Peyer's patch (tissue), 4 donors: ENCODE measurements around the gene UST. TPM values are rescaled to one million over a fixed set of nuclear protein-coding genes. Genes with fewer than 3 reads are reported as not detected.

ENCODE experiments used
- DNase-seq, 3 donors: peaks; one replicate each; pipeline ENCODE4 v3.0.0-alpha.2; 2017 to 2019
- H3K27ac ChIP-seq, 4 donors: fragments of 200-600 bp; sonication (generic); one replicate each; pipeline ENCODE4 v1.5.1; 2016 to 2019
- H3K27me3 ChIP-seq, 2 donors: fragments of 200-600 bp; sonication (generic); one replicate each; pipeline ENCODE4 v1.5.1; 2019
- H3K36me3 ChIP-seq, 3 donors: fragments of 200-600 bp; sonication (generic); one replicate each; pipeline ENCODE4 v1.5.1; 2016 to 2019
- H3K4me1 ChIP-seq, 4 donors: fragments of 200-600 bp; sonication (generic); one replicate each; pipeline ENCODE4 v1.5.1; 2016 to 2019
- H3K4me3 ChIP-seq, 4 donors: fragments of 200-600 bp; sonication (generic); 1 replicate in 3 of 4; 2 replicates in 1 of 4; pipeline ENCODE4 v1.5.1; 2016 to 2019; ENCODE audit warnings: mild to moderate bottlenecking in 1 of 4
- H3K9me3 ChIP-seq, 4 donors: fragments of 200-600 bp; sonication (generic); one replicate each; pipeline ENCODE4 v1.5.1; 2016 to 2019; ENCODE audit warnings: mild to moderate bottlenecking in 1 of 4
- POLR2A ChIP-seq, 2 donors: fragments of 450-650 bp; IDR thresholded peaks; one replicate each; pipeline ENCODE4 v1.5.1; 2017; ENCODE audit warnings: antibody characterized with exemption in 2 of 2, mild to moderate bottlenecking in 2 of 2, moderate library complexity in 2 of 2
- total RNA-seq, 4 donors: library from RNA; depleted of rRNA; stranded (reverse); fragments of >200 nt; gene quantifications; one replicate each; pipeline ENCODE4 v1.1.0, GENCODE V29; 2016
- TF ChIP-seq, protein P1 (sequence below), 6 experiments: fragments of 450-650 bp in 4 of 6; fragments of 200-600 bp in 2 of 6; sonication (generic) in 1 of 6; IDR thresholded peaks; one replicate each; pipeline ENCODE4 v1.5.1; 2017 to 2019; ENCODE audit warnings: antibody characterized with exemption in 6 of 6, mild to moderate bottlenecking in 3 of 6, moderate library complexity in 1 of 6

Gene UST
- total RNA-seq, 4 donors from 2014 or later, result 3.0 to 37.1 (median 4.6) TPM

DNA sequence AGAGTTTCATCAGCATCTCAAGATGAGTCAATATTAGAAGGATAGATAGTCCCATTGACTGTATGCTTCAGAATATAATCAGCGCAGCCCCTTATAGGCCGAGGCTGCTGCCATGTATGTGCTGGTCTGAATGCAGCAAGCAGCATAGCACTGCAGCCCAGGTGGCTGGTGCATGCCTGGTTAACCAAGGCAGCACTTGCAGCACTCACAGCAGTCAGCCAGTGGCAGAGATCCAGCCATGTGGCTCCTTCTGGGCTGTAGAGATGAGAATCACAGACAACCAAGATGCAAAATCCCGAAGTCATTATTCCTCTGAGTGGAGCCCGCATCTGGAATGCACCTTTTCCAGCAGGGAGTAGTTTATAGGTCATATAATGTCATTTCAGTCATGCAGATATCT, 251.9 kb downstream of the UST start:
- Histone ChIP-seq H3K4me3 (no peak overlapping the region), H3K27ac (no peak overlapping the region), H3K27me3 (no peaks in the 10 kb centered on the region), H3K9me3 (peaks cover 0 to 12% (median 0%) of the 10 kb centered on the region in 4 donors), H3K4me1 (peaks cover 0 to 10% (median 3%) of the 10 kb centered on the region in 4 donors), H3K36me3 (no peaks in the 10 kb centered on the region)
- TF ChIP-seq POLR2A (IDR thresholded peaks at IDR 0.05), result no peak
- TF ChIP-seq, protein P1, sequence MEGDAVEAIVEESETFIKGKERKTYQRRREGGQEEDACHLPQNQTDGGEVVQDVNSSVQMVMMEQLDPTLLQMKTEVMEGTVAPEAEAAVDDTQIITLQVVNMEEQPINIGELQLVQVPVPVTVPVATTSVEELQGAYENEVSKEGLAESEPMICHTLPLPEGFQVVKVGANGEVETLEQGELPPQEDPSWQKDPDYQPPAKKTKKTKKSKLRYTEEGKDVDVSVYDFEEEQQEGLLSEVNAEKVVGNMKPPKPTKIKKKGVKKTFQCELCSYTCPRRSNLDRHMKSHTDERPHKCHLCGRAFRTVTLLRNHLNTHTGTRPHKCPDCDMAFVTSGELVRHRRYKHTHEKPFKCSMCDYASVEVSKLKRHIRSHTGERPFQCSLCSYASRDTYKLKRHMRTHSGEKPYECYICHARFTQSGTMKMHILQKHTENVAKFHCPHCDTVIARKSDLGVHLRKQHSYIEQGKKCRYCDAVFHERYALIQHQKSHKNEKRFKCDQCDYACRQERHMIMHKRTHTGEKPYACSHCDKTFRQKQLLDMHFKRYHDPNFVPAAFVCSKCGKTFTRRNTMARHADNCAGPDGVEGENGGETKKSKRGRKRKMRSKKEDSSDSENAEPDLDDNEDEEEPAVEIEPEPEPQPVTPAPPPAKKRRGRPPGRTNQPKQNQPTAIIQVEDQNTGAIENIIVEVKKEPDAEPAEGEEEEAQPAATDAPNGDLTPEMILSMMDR (IDR thresholded peaks at IDR 0.05), result no peak
- DNase-seq, result no peak

DNA sequence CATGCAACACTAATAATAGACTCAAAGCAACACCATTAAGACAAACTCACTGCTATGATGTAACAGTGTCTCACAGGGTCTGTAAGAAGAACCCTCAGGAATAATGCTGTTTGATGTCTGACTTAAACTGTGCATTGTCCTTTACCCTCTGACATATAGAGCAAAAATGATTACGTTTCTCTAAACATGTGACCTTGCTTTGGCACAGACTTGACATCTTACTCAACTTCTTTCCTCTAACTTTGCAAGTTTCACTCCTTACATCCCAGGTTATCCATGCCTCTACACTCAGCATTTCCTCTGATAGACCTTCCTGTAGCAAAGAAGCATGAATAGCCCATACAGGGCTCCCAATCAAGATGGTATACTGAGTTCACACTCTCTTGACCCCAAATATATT, 252.7 kb downstream of the UST start:
- Histone ChIP-seq H3K4me3 (no peak overlapping the region), H3K4me1 (peaks cover 0 to 10% (median 3%) of the 10 kb centered on the region in 4 donors), H3K27ac (no peak overlapping the region), H3K9me3 (peaks cover 0 to 12% (median 0%) of the 10 kb centered on the region in 4 donors), H3K27me3 (no peaks in the 10 kb centered on the region), H3K36me3 (no peaks in the 10 kb centered on the region)
- no peak for DNase-seq
- TF ChIP-seq, protein P1 (IDR thresholded peaks at IDR 0.05), result no peak
- TF ChIP-seq POLR2A (IDR thresholded peaks at IDR 0.05), result no peak

DNA sequence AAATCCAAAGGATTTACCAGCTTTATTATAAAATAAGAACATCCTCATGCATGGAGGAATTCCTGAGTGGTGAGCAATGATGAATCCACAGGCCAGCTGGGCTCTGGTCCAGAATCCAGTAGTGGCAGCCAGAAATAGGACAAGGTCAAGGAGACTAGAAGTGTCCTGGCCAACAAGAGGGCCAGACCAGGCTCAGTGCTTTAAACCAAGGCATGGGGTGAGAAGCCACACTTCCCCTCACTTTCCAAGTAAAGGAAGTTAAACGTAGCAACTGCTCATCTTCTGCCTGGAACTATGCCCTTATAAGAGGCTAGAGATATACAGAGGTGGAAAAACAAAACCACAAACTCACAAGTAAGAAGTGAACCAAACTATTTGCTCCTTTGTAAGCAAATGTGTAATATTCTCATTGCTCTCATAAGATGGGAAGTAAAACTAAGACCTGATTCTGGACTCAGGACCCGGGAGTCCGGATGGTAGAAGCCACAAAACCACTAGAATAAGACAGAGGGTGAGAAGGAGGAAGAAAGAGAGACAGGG, 253.2 kb downstream of the UST start:
- Histone ChIP-seq H3K27ac (no peak overlapping the region), H3K36me3 (no peaks in the 10 kb centered on the region), H3K9me3 (peaks cover 0 to 12% (median 0%) of the 10 kb centered on the region in 4 donors), H3K4me1 (peaks cover 0 to 10% (median 3%) of the 10 kb centered on the region in 4 donors), H3K27me3 (no peaks in the 10 kb centered on the region), H3K4me3 (no peak overlapping the region)
- TF ChIP-seq, protein P1 (IDR thresholded peaks at IDR 0.05), result no peak
- TF ChIP-seq POLR2A (IDR thresholded peaks at IDR 0.05), result no peak
- DNase-seq, result peak in 1 of 3 donors; percentile 41

GRCh38 chr6:149001422-149001821, 254.6 kb downstream of the UST start:
- no peak for DNase-seq
- Histone ChIP-seq H3K27ac (no peak overlapping the region), H3K36me3 (no peaks in the 10 kb centered on the region), H3K9me3 (peaks cover 0 to 12% (median 0%) of the 10 kb centered on the region in 4 donors), H3K27me3 (no peaks in the 10 kb centered on the region), H3K4me1 (peaks cover 0 to 10% (median 3%) of the 10 kb centered on the region in 4 donors), H3K4me3 (no peak overlapping the region)
- TF ChIP-seq, protein P1 (IDR thresholded peaks at IDR 0.05), result no peak
- no peak for TF ChIP-seq POLR2A (IDR thresholded peaks at IDR 0.05)

GRCh38 chr6:149003560-149003959, 256.7 kb downstream of the UST start:
- DNase-seq, result no peak

More at GRCh38 chr6:149003560-149003959, 256.7 kb downstream of the UST start:
- Histone ChIP-seq H3K27me3 (no peaks in the 10 kb centered on the region), H3K9me3 (peaks cover 0 to 12% (median 0%) of the 10 kb centered on the region in 4 donors), H3K27ac (no peak overlapping the region), H3K4me3 (no peak overlapping the region), H3K36me3 (no peaks in the 10 kb centered on the region), H3K4me1 (peaks cover 0 to 10% (median 3%) of the 10 kb centered on the region in 4 donors)
- TF ChIP-seq, protein P1 (IDR thresholded peaks at IDR 0.05), result no peak
- TF ChIP-seq POLR2A (IDR thresholded peaks at IDR 0.05), result no peak
